GM19328 (cell line): Measurements from ENCODE around the gene TMEM134.
"Not testable (repeated sequence)": the region's sequence is repeated elsewhere in the genome, so short reads cannot be mapped to it uniquely, and the experiment has no call there.

Experiments
- ATAC-seq: cut with Tn5 transposase; IDR thresholded peaks from one replicate; pipeline ENCODE4 v1.9.1; 2021; ENCODE audit warnings: mild to moderate bottlenecking, moderate library complexity; ENCODE audit not compliant: unreplicated experiment

TMEM134 gene

GRCh38 chr11:67439321-67440228 is 29.5 kb downstream of the TMEM134 start:
- no peak for ATAC-seq

GRCh38 chr11:67438158-67438902 is 30.7 kb downstream of the TMEM134 start:
- ATAC-seq, result no peak

GRCh38 chr11:67437809-67438157 is 31.3 kb downstream of the TMEM134 start:
- no peak for ATAC-seq

GRCh38 chr11:67437082-67437808 is 31.8 kb downstream of the TMEM134 start, which contains the start of gene PTPRCAP:
PTPRCAP (minus strand) TSS chr11:67437682; CDS start chr11:67437619, 63 bp downstream.
- ATAC-seq, result peak; percentile 33

DNA sequence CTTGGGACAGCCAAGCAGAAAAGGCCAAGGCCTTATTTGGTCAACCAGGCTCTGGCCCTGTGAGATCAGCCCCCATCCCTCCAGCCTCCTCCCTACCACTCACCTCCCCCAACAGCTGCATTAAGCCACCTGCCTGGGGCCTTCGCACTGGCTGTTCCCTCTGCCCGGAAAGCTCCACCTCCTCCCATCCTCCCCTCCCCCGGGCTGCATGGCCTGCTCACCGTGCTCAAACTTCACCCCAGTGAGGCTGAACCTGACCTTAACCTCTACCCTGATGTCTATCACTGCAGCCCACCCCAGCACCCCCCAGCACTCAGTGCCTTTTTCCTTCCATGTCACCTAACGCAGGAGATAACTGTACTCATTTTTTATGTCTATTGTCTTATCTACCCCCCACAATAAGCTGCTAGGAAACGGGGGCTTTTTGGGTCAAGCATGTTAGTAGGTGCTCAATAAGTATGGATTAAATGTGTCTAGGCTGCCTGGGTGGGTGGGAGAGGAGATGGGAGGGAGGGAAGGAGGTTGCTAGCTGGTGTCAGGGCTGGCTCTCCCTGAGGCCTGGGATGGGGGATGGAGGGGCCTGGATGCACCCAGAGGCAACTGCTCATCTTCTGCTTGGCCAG is 32.5 kb downstream of the TMEM134 start:
- ATAC-seq, result peak; percentile 35

- no peak for ATAC-seq
These were observed 33.2 kb downstream of the TMEM134 start for GRCh38 chr11:67435727-67436458.

GRCh38 chr11:67435031-67435726 is 33.9 kb downstream of the TMEM134 start:
- no peak for ATAC-seq

- no peak for ATAC-seq
These were observed 34.6 kb downstream of the TMEM134 start for GRCh38 chr11:67434395-67434881.

DNA sequence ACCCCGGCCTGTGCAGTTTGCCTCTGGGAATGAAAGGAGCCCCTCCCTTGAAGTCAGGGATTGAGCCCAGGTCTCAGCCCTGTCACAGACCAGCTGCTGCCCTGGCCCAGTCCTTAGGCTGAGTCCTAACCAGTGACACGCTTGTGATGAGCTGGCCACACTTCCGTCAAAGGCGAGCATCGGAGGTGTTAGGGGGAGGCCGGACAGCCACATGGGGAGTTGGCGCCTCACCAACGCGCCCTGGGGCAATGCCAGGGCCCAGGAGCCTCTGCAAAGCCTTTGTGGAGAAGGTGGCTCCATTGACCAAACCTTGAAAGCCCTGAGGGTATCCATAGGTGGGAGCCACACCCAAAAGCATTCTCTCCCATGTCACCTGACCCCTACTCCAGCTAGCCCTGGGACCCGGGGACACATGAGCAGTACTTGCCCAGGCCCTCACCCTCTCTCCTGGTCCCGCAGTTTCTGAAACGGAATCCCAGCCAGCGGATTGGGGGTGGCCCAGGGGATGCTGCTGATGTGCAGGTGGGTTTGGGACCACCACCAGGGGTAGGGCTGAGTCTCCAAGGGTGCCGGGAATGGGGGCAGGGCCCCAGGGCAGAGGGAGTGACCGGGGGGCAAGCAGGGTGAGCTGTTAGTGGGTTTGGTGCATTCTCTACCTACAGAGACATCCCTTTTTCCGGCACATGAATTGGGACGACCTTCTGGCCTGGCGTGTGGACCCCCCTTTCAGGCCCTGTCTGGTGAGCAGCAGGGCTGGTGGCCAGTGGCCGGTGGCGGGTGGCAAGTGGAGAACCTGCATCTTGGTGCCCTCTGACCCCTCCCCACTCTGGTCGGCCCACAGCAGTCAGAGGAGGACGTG is 35.3 kb downstream of the TMEM134 start:
- no peak for ATAC-seq

DNA sequence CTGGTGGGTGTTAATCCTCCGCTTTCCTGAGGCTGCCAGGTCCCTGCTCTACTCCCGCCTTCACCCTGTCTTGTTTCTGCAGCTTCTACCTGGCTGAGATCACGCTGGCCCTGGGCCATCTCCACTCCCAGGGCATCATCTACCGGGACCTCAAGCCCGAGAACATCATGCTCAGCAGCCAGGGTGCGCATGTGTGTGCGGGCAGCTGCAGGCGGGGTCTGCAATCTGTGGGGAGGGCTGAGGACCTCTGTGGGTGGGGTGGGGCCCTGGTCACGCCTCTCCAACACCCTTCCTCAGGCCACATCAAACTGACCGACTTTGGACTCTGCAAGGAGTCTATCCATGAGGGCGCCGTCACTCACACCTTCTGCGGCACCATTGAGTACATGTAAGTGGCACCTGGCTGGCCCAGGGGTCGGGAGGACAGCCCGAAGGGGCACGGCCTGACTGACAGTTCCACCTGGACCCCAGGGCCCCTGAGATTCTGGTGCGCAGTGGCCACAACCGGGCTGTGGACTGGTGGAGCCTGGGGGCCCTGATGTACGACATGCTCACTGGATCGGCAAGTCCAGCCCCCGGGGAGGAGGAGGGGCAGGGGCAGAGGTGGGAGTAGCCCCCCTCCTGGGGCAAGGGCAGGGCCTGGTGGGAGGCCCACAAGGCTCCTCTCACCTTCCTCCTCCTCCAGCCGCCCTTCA is 36.2 kb downstream of the TMEM134 start:
- ATAC-seq, result no peak

- no peak for ATAC-seq
These were observed 37.5 kb downstream of the TMEM134 start for GRCh38 chr11:67431346-67432249.

DNA sequence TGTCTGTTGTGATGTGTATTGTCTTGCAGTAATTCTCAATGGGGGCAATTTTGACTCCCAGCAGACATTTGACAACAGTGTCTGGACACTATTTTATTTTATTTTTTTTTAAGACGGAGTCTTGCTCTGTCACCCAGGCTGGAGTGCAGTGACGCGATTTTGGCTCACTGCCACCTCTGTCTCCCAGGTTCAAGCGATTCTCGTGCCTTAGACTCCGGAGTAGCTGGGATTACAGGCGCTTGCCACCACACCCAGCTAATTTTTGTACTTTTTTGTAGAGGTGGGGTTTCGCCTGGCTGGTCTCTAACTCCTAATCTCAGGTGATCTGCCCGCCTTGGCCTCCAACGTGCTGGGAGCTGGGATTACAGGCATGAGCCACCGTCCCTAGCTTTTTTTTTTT is 39.3 kb downstream of the TMEM134 start:
- ATAC-seq, result no peak

GRCh38 chr11:67429038-67429668 is 39.9 kb downstream of the TMEM134 start:
- ATAC-seq, result no peak

DNA sequence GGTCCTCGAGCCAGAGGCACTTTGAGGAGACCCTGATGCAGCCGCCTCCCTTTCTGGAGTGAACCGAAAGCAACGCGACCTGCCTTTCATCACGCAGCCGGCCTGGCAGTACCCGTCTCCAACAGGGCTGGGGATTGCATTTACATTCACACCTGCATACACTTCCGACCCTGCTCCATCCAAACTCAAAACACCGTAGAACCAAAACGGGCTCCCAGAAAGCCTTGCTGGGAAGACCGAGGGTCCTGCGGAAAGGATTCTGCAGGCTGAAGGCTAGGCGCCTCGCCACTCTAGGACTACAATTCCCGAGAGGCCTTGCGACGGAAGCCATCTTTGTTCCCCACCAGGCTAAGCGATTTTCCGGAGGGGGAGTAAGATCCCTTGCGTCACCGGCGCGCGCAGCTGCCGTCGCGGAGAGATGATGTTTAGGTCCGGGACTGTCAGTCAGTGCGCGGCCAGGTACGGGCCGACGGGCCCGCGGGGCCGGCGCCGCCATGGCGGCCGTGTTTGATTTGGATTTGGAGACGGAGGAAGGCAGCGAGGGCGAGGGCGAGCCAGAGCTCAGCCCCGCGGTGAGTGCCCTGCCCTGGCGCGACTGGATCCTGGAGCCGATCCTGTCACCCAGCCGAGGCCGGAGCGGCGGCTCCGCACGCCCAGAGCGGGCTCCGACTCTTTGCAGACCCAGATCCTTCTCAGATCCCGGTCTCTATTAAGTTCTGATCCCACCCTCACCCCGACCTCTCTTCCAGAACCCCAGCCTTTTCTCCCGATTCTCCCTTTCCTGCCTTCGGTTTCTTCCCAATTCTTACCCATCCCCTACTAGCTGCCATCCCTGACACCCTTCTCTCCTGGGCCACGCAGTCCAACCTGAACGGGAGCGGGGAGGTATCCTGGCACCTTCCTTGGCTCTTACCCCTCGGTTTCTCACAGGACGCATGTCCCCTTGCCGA is 40.7 kb downstream of the TMEM134 start, which contains the start of gene RPS6KB2:
RPS6KB2 (plus strand) TSS at position 443 of the 950 bp plus-strand sequence; CDS start at position 495, 52 bp downstream.
- ATAC-seq, result peak; percentile 76

DNA sequence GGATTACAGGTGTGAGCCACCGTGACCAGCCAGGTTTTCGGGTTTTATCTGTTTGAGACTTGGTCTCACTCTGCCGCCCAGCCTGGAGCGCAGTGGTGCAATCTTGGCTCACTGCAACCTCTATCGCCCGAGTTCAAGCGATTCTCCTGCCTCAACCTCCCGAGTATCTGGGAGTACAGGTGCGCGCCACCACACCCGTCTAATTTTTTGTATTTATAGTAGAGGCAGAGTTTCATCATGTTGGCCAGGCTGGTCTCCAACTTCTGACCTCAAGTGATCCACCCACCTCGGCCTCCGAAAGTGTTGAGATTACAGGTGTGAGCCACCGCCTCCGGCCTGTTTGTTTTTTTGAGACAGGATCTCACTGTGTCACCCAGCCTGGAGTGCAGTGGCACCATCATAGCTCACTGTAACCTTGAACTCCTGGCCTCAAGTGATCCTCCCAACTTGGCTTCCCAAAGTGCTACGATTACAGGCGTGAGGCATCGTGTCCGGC is 41.6 kb downstream of the TMEM134 start:
- ATAC-seq, result not testable (repeated sequence)
